GM19099 (cell line): Measurements from ENCODE around the gene PRICKLE2.

ENCODE experiments used
- POLR2A ChIP-seq: IDR thresholded peaks from 3 replicates; pipeline ENCODE4 v1.6.1; 2011; ENCODE audit warnings: low read depth; ENCODE audit not compliant: insufficient read length; ENCODE audit errors: extremely low read depth

PRICKLE2 gene

GRCh38 chr3:64082961-64083541, 142.2 kb downstream of the PRICKLE2 start:
- no peak for TF ChIP-seq POLR2A

GRCh38 chr3:64082411-64082810, 142.9 kb downstream of the PRICKLE2 start:
- TF ChIP-seq POLR2A, result no peak

- no peak for TF ChIP-seq POLR2A
Measured at GRCh38 chr3:64081235-64081630, 144.0 kb downstream of the PRICKLE2 start.

GRCh38 chr3:64080616-64081234, 144.5 kb downstream of the PRICKLE2 start:
- TF ChIP-seq POLR2A, result no peak

GRCh38 chr3:64079369-64080150, 145.7 kb downstream of the PRICKLE2 start:
- TF ChIP-seq POLR2A, result no peak

GRCh38 chr3:64078966-64079365, 146.3 kb downstream of the PRICKLE2 start:
- TF ChIP-seq POLR2A, result no peak

GRCh38 chr3:64074895-64075679, 150.2 kb downstream of the PRICKLE2 start:
- TF ChIP-seq POLR2A, result no peak

- TF ChIP-seq POLR2A, result no peak
Measured at GRCh38 chr3:64074060-64074459, 151.2 kb downstream of the PRICKLE2 start.

GRCh38 chr3:64073158-64073761, 152.0 kb downstream of the PRICKLE2 start:
- TF ChIP-seq POLR2A, result no peak

GRCh38 chr3:64072126-64072525, 153.1 kb downstream of the PRICKLE2 start:
- no peak for TF ChIP-seq POLR2A

- no peak for TF ChIP-seq POLR2A
Measured at GRCh38 chr3:64070704-64071103, 154.6 kb downstream of the PRICKLE2 start.

GRCh38 chr3:64067506-64068346, 157.5 kb downstream of the PRICKLE2 start:
- no peak for TF ChIP-seq POLR2A

- TF ChIP-seq POLR2A, result no peak
Measured at GRCh38 chr3:64064804-64065203, 160.5 kb downstream of the PRICKLE2 start.

GRCh38 chr3:64063983-64064438, 161.3 kb downstream of the PRICKLE2 start:
- no peak for TF ChIP-seq POLR2A

- TF ChIP-seq POLR2A, result no peak
Measured at GRCh38 chr3:64063207-64063982, 161.9 kb downstream of the PRICKLE2 start.
